Measurements from ENCODE around the gene PDCD4.

Gene PDCD4

DNA sequence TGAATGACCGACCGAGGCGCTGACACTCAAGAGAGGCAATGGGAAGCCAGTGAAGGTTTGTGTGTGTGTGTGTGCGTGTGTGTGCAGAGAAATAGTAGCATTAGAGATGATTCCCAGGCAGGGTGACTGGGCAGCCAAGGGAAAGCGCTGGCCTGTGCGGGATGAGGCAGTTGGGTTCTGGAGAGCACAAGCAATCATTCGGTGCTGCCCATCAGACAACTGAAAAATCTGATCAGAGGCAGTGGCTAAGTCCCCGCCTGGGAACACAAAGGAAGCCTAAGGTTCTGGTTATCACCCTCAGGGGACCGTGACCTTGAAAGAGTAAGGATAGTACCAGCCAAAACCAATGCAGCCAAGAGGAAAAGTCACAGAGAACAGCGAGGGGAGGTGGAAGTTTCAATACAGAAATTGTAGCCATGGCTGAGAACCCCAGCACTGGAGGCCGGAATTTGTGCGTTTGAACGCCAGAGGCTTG is 868 bp upstream of the PDCD4 start:
- DNase-seq (ENCODE audit: extremely low spot score) = no peak
- TF ChIP-seq ARNT (IDR thresholded peaks at IDR 0.05) = no peak
- TF ChIP-seq BHLHE40 (IDR thresholded peaks at IDR 0.05; ENCODE audit: borderline replicate concordance) = no peak
- no peak for TF ChIP-seq LEF1 (IDR thresholded peaks at IDR 0.05; ENCODE audit: borderline replicate concordance)
- no peak for TF ChIP-seq FOXA1 (IDR thresholded peaks at IDR 0.05)
- no peak for TF ChIP-seq SP1 (IDR thresholded peaks at IDR 0.05)
- no peak for TF ChIP-seq ELF4 (IDR thresholded peaks at IDR 0.05)
- TF ChIP-seq, protein P1, sequence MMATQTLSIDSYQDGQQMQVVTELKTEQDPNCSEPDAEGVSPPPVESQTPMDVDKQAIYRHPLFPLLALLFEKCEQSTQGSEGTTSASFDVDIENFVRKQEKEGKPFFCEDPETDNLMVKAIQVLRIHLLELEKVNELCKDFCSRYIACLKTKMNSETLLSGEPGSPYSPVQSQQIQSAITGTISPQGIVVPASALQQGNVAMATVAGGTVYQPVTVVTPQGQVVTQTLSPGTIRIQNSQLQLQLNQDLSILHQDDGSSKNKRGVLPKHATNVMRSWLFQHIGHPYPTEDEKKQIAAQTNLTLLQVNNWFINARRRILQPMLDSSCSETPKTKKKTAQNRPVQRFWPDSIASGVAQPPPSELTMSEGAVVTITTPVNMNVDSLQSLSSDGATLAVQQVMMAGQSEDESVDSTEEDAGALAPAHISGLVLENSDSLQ (IDR thresholded peaks at IDR 0.05) = no peak
- no peak for TF ChIP-seq SUZ12 (IDR thresholded peaks at IDR 0.05)
- no peak for TF ChIP-seq HDGF (IDR thresholded peaks at IDR 0.05; ENCODE audit: borderline replicate concordance)
- TF ChIP-seq FOXM1 (IDR thresholded peaks at IDR 0.05; ENCODE audit: borderline replicate concordance) = no peak
- no peak for TF ChIP-seq TARDBP (IDR thresholded peaks at IDR 0.05)
- TF ChIP-seq NFRKB (IDR thresholded peaks at IDR 0.05) = no peak
- TF ChIP-seq L3MBTL2 (conservative IDR thresholded peaks at IDR 0.05) = no peak
- no peak for TF ChIP-seq CTBP1 (IDR thresholded peaks at IDR 0.05; ENCODE audit: borderline replicate concordance)
- TF ChIP-seq ZNF384 (IDR thresholded peaks at IDR 0.05) = no peak
- TF ChIP-seq FOXK2 (IDR thresholded peaks at IDR 0.05) = no peak
- ChIA-PET CTCF (no interaction called here), POLR2A (interaction anchor here (0.8 to 1.2 kb wide), 5 partner anchors 12 to 67 kb away, joined by 4 to 11 read pairs (median 6); partner anchors contain the start of gene BBIP1)

- DNase-seq (ENCODE audit: extremely low spot score) = peak; percentile 61
- POLR2A ChIA-PET = interaction anchor here (0.7 to 1.8 kb wide), 11 partner anchors 11 to 70 kb away, joined by 3 to 11 read pairs (median 4); no protein-coding TSS in a partner anchor
- TF ChIP-seq CTBP1 (IDR thresholded peaks at IDR 0.05; ENCODE audit: borderline replicate concordance) (no peak), ARNT (IDR thresholded peaks at IDR 0.05) (no peak), FOXM1 (IDR thresholded peaks at IDR 0.05; ENCODE audit: borderline replicate concordance) (0 out of 2 replicates have a peak, but pooled peaks have one; percentile 7), L3MBTL2 (conservative IDR thresholded peaks at IDR 0.05) (peak; percentile 92), HDGF (IDR thresholded peaks at IDR 0.05; ENCODE audit: borderline replicate concordance) (no peak)
- TF ChIP-seq, protein P1 (IDR thresholded peaks at IDR 0.05) = peak; percentile 67
- CTCF ChIA-PET = no interaction called here
Measured at GRCh38 chr10:110872145-110872983, 636 bp downstream of the PDCD4 start.

DNA sequence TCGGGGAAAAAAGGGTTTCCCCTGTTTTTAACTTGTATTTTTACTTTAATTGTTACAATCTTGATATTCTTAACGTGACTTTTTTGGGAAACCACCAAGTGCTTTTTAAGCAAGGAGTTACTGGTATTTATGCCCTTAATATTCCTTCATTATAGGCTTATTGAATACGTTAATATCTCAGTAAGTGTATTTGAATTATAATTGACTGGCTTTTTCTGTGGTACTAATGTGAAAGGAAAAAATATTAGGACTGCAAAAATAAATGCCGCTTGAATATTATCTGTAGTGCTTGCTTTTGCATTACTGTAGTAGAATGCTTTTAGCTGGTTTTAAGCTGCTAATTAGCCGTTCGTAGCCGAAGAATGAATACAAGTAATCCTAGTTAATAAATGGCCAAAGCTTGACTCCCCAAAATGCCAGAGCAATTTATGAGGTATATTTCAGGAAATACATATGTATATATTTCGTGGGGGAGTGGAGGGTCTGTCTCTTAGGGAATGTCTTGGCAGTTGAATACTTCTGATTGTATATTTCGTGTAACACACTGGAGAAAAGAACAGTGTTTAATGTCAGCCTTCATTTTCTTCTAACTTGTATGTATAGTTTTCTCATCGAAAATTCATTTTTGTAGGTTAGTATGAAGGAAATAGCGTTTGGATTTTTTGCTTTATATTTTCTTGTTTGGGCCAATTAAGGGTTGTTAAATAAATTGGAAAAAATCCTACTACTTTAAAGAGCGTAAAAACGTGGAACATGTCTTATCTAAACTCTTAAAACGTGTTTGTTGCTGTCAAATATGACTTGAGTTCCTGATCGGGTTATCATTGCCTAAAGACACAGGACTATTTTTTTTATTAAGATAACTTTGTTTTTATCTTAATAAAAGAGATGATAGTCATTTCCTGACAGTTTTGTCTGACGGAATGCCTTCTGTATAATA is 1.5 kb downstream of the PDCD4 start:
- POLR2A ChIA-PET = interaction anchor here (0.7 to 1.8 kb wide), 7 partner anchors 12 to 71 kb away, joined by 3 to 9 read pairs (median 4); no protein-coding TSS in a partner anchor
- TF ChIP-seq ARNT (IDR thresholded peaks at IDR 0.05) (no peak), NFRKB (IDR thresholded peaks at IDR 0.05) (no peak), HDGF (IDR thresholded peaks at IDR 0.05; ENCODE audit: borderline replicate concordance) (no peak), LEF1 (IDR thresholded peaks at IDR 0.05; ENCODE audit: borderline replicate concordance) (no peak), BHLHE40 (IDR thresholded peaks at IDR 0.05; ENCODE audit: borderline replicate concordance) (no peak), SP1 (IDR thresholded peaks at IDR 0.05) (no peak), L3MBTL2 (conservative IDR thresholded peaks at IDR 0.05) (no peak), CTBP1 (IDR thresholded peaks at IDR 0.05; ENCODE audit: borderline replicate concordance) (no peak), FOXM1 (IDR thresholded peaks at IDR 0.05; ENCODE audit: borderline replicate concordance) (no peak), ZNF384 (IDR thresholded peaks at IDR 0.05) (no peak), ELF4 (IDR thresholded peaks at IDR 0.05) (no peak), SUZ12 (IDR thresholded peaks at IDR 0.05) (no peak), FOXK2 (IDR thresholded peaks at IDR 0.05) (no peak), TARDBP (IDR thresholded peaks at IDR 0.05) (no peak), FOXA1 (IDR thresholded peaks at IDR 0.05) (no peak)
- TF ChIP-seq, protein P1 (IDR thresholded peaks at IDR 0.05) = no peak
- no peak for DNase-seq (ENCODE audit: extremely low spot score)
- CTCF ChIA-PET = no interaction called here

DNA sequence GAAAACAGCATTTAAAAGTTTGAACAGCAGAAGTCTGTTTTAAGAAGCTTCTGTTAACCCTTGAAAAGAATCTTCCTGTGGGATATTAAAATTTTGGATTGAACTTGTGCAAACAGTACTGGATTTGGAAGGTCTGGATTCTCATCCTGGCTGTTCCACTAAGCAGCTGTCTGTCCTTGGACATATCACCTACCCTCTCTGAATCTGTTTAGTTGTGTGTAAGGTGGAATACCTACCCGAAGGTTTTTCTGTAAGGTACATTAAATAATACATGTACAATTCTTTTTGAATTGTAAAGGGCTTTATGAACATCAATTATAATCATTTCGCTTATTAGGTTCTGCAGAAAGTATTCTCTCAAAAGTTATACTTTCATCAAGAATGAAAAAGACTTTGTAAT is 2.2 kb downstream of the PDCD4 start:
- ChIA-PET CTCF (no interaction called here), POLR2A (interaction anchor here (1.8 kb wide), 1 partner anchor 28 kb away, joined by 4 read pairs; no protein-coding TSS in a partner anchor)
- DNase-seq (ENCODE audit: extremely low spot score) = no peak
- TF ChIP-seq ZNF384 (IDR thresholded peaks at IDR 0.05) (no peak), FOXA1 (IDR thresholded peaks at IDR 0.05) (no peak), BHLHE40 (IDR thresholded peaks at IDR 0.05; ENCODE audit: borderline replicate concordance) (no peak), HDGF (IDR thresholded peaks at IDR 0.05; ENCODE audit: borderline replicate concordance) (no peak), NFRKB (IDR thresholded peaks at IDR 0.05) (no peak), TARDBP (IDR thresholded peaks at IDR 0.05) (no peak), FOXM1 (IDR thresholded peaks at IDR 0.05; ENCODE audit: borderline replicate concordance) (no peak), SP1 (IDR thresholded peaks at IDR 0.05) (no peak), SUZ12 (IDR thresholded peaks at IDR 0.05) (no peak), LEF1 (IDR thresholded peaks at IDR 0.05; ENCODE audit: borderline replicate concordance) (no peak), ARNT (IDR thresholded peaks at IDR 0.05) (no peak), CTBP1 (IDR thresholded peaks at IDR 0.05; ENCODE audit: borderline replicate concordance) (no peak)
- TF ChIP-seq, protein P1 (IDR thresholded peaks at IDR 0.05) = no peak

Measured in HEK293T (cell line).